ENCODE data around the gene S100A6. TPM values are rescaled to one million over a fixed set of nuclear protein-coding genes. Genes with fewer than 3 reads are reported as not detected.
"Not testable (repeated sequence)": the region's sequence is repeated elsewhere in the genome, so short reads cannot be mapped to it uniquely, and the experiment has no call there.

S100A6 gene
- polyA plus RNA-seq: 1,000 to 10,000 TPM in 1 of 2 donors, 100 to 1,000 TPM in 1; 936 to 2,978 TPM

- H3K4me3 ChIP-seq (ENCODE audit: low read depth in 1 of 2, low read length in 2 of 2): peak within 1 kb of the TSS; percentile 83 to 84
- peaks cover 0 to 3% of the 10 kb centered on the region in 2 donors for H3K36me3 ChIP-seq (ENCODE audit: control insufficient read depth in 2 of 2, insufficient read depth in 2 of 2, low read length in 1 of 2)
- peak within 1 kb of the TSS; percentile 98 to 100 for H3K27ac ChIP-seq (ENCODE audit: low read depth in 2 of 2, low read length in 1 of 2)
- H3K27me3 ChIP-seq (ENCODE audit: control insufficient read depth in 1 of 2, insufficient read depth in 2 of 2, low read length in 2 of 2): no peaks in the 10 kb centered on the region
- no peaks in the 10 kb centered on the region for H3K9me3 ChIP-seq (ENCODE audit: control insufficient read depth in 2 of 2, insufficient read depth in 1 of 2, low read depth in 1 of 2, low read length in 1 of 2)
- 3 to 11% methylated on average over 18 of the region's 18 CpGs for whole genome bisulfite sequencing, 2 donors
- H3K4me1 ChIP-seq (ENCODE audit: control insufficient read depth in 2 of 2, insufficient read depth in 2 of 2, low read length in 1 of 2): peaks cover 0 to 45% of the 10 kb centered on the region in 2 donors
Measured at GRCh38 chr1:153535242-153536011, at the start of gene S100A6. S100A6 (minus strand) TSS chr1:153535991; CDS start chr1:153535339, 652 bp downstream.

GRCh38 chr1:153585006-153585405 lies 49.2 kb upstream of the S100A6 start:
- Histone ChIP-seq H3K9me3 (ENCODE audit: control insufficient read depth in 2 of 2, insufficient read depth in 1 of 2, low read depth in 1 of 2, low read length in 1 of 2) (no peaks in the 10 kb centered on the region), H3K27ac (ENCODE audit: low read depth in 2 of 2, low read length in 1 of 2) (no peak overlapping the region), H3K27me3 (ENCODE audit: control insufficient read depth in 1 of 2, insufficient read depth in 2 of 2, low read length in 2 of 2) (no peaks in the 10 kb centered on the region), H3K4me3 (ENCODE audit: low read depth in 1 of 2, low read length in 2 of 2) (no peak overlapping the region), H3K4me1 (ENCODE audit: control insufficient read depth in 2 of 2, insufficient read depth in 2 of 2, low read length in 1 of 2) (no peaks in the 10 kb centered on the region), H3K36me3 (ENCODE audit: control insufficient read depth in 2 of 2, insufficient read depth in 2 of 2, low read length in 1 of 2) (no peaks in the 10 kb centered on the region)
- WGBS, 2 donors: 86 to 93% methylated on average over 1 of the region's 1 CpG

- no peak overlapping the region for H3K4me3 ChIP-seq (ENCODE audit: low read depth in 1 of 2, low read length in 2 of 2)
- WGBS, 2 donors: 77 to 85% methylated on average over 2 of the region's 2 CpGs
Measured at GRCh38 chr1:153583976-153584375, 48.2 kb upstream of the S100A6 start.

GRCh38 chr1:153583514-153583913 lies 47.7 kb upstream of the S100A6 start:
- not testable (repeated sequence) for H3K27ac ChIP-seq (ENCODE audit: low read depth in 2 of 2, low read length in 1 of 2); H3K4me1 ChIP-seq (ENCODE audit: control insufficient read depth in 2 of 2, insufficient read depth in 2 of 2, low read length in 1 of 2); H3K27me3 ChIP-seq (ENCODE audit: control insufficient read depth in 1 of 2, insufficient read depth in 2 of 2, low read length in 2 of 2); H3K4me3 ChIP-seq (ENCODE audit: low read depth in 1 of 2, low read length in 2 of 2); H3K9me3 ChIP-seq (ENCODE audit: control insufficient read depth in 2 of 2, insufficient read depth in 1 of 2, low read depth in 1 of 2, low read length in 1 of 2); H3K36me3 ChIP-seq (ENCODE audit: control insufficient read depth in 2 of 2, insufficient read depth in 2 of 2, low read length in 1 of 2)
- 80 to 85% methylated on average over 3 of the region's 3 CpGs for WGBS, 2 donors

More at GRCh38 chr1:153583976-153584375, 48.2 kb upstream of the S100A6 start:
- H3K27me3 ChIP-seq (ENCODE audit: control insufficient read depth in 1 of 2, insufficient read depth in 2 of 2, low read length in 2 of 2): no peaks in the 10 kb centered on the region
- no peaks in the 10 kb centered on the region for H3K9me3 ChIP-seq (ENCODE audit: control insufficient read depth in 2 of 2, insufficient read depth in 1 of 2, low read depth in 1 of 2, low read length in 1 of 2)
- no peaks in the 10 kb centered on the region for H3K36me3 ChIP-seq (ENCODE audit: control insufficient read depth in 2 of 2, insufficient read depth in 2 of 2, low read length in 1 of 2)
- H3K4me1 ChIP-seq (ENCODE audit: control insufficient read depth in 2 of 2, insufficient read depth in 2 of 2, low read length in 1 of 2): no peaks in the 10 kb centered on the region
- H3K27ac ChIP-seq (ENCODE audit: low read depth in 2 of 2, low read length in 1 of 2): no peak overlapping the region

- H3K4me3 ChIP-seq (ENCODE audit: low read depth in 1 of 2, low read length in 2 of 2); H3K27me3 ChIP-seq (ENCODE audit: control insufficient read depth in 1 of 2, insufficient read depth in 2 of 2, low read length in 2 of 2); H3K9me3 ChIP-seq (ENCODE audit: control insufficient read depth in 2 of 2, insufficient read depth in 1 of 2, low read depth in 1 of 2, low read length in 1 of 2); H3K4me1 ChIP-seq (ENCODE audit: control insufficient read depth in 2 of 2, insufficient read depth in 2 of 2, low read length in 1 of 2); H3K27ac ChIP-seq (ENCODE audit: low read depth in 2 of 2, low read length in 1 of 2); H3K36me3 ChIP-seq (ENCODE audit: control insufficient read depth in 2 of 2, insufficient read depth in 2 of 2, low read length in 1 of 2): not testable (repeated sequence)
- WGBS, 2 donors: 94 to 96% methylated on average over 32 to 34 of the region's 34 CpGs
Measured at GRCh38 chr1:153582836-153583235, 47.0 kb upstream of the S100A6 start.

- Histone ChIP-seq H3K9me3 (ENCODE audit: control insufficient read depth in 2 of 2, insufficient read depth in 1 of 2, low read depth in 1 of 2, low read length in 1 of 2) (no peaks in the 10 kb centered on the region), H3K4me1 (ENCODE audit: control insufficient read depth in 2 of 2, insufficient read depth in 2 of 2, low read length in 1 of 2) (peaks cover 2 to 4% of the 10 kb centered on the region in 2 donors), H3K27me3 (ENCODE audit: control insufficient read depth in 1 of 2, insufficient read depth in 2 of 2, low read length in 2 of 2) (no peaks in the 10 kb centered on the region), H3K4me3 (ENCODE audit: low read depth in 1 of 2, low read length in 2 of 2) (no peak overlapping the region), H3K27ac (ENCODE audit: low read depth in 2 of 2, low read length in 1 of 2) (no peak overlapping the region), H3K36me3 (ENCODE audit: control insufficient read depth in 2 of 2, insufficient read depth in 2 of 2, low read length in 1 of 2) (no peaks in the 10 kb centered on the region)
- WGBS, 2 donors: 76 to 85% methylated on average over 3 of the region's 3 CpGs
Measured at GRCh38 chr1:153578936-153579335, 43.1 kb upstream of the S100A6 start.

GRCh38 chr1:153578490-153578889 lies 42.7 kb upstream of the S100A6 start:
- no peak overlapping the region for H3K4me3 ChIP-seq (ENCODE audit: low read depth in 1 of 2, low read length in 2 of 2)
- peaks cover 2 to 4% of the 10 kb centered on the region in 2 donors for H3K4me1 ChIP-seq (ENCODE audit: control insufficient read depth in 2 of 2, insufficient read depth in 2 of 2, low read length in 1 of 2)
- no peaks in the 10 kb centered on the region for H3K27me3 ChIP-seq (ENCODE audit: control insufficient read depth in 1 of 2, insufficient read depth in 2 of 2, low read length in 2 of 2)
- no peak overlapping the region for H3K27ac ChIP-seq (ENCODE audit: low read depth in 2 of 2, low read length in 1 of 2)
- no peaks in the 10 kb centered on the region for H3K36me3 ChIP-seq (ENCODE audit: control insufficient read depth in 2 of 2, insufficient read depth in 2 of 2, low read length in 1 of 2)
- no peaks in the 10 kb centered on the region for H3K9me3 ChIP-seq (ENCODE audit: control insufficient read depth in 2 of 2, insufficient read depth in 1 of 2, low read depth in 1 of 2, low read length in 1 of 2)

GRCh38 chr1:153577624-153578051 lies 41.8 kb upstream of the S100A6 start:
- Histone ChIP-seq H3K36me3 (ENCODE audit: control insufficient read depth in 2 of 2, insufficient read depth in 2 of 2, low read length in 1 of 2) (no peaks in the 10 kb centered on the region), H3K27ac (ENCODE audit: low read depth in 2 of 2, low read length in 1 of 2) (peak overlapping the region; percentile 65 to 75), H3K27me3 (ENCODE audit: control insufficient read depth in 1 of 2, insufficient read depth in 2 of 2, low read length in 2 of 2) (no peaks in the 10 kb centered on the region), H3K4me3 (ENCODE audit: low read depth in 1 of 2, low read length in 2 of 2) (no peak overlapping the region), H3K4me1 (ENCODE audit: control insufficient read depth in 2 of 2, insufficient read depth in 2 of 2, low read length in 1 of 2) (peaks cover 2 to 4% of the 10 kb centered on the region in 2 donors), H3K9me3 (ENCODE audit: control insufficient read depth in 2 of 2, insufficient read depth in 1 of 2, low read depth in 1 of 2, low read length in 1 of 2) (no peaks in the 10 kb centered on the region)
- 36 to 46% methylated on average over 9 of the region's 9 CpGs for WGBS, 2 donors

GRCh38 chr1:153577138-153577537 lies 41.3 kb upstream of the S100A6 start:
- peak overlapping the region; percentile 65 to 75 for H3K27ac ChIP-seq (ENCODE audit: low read depth in 2 of 2, low read length in 1 of 2)
- WGBS, 2 donors: 37 to 46% methylated on average over 4 of the region's 4 CpGs
- H3K27me3 ChIP-seq (ENCODE audit: control insufficient read depth in 1 of 2, insufficient read depth in 2 of 2, low read length in 2 of 2): no peaks in the 10 kb centered on the region
- no peaks in the 10 kb centered on the region for H3K9me3 ChIP-seq (ENCODE audit: control insufficient read depth in 2 of 2, insufficient read depth in 1 of 2, low read depth in 1 of 2, low read length in 1 of 2)
- H3K4me1 ChIP-seq (ENCODE audit: control insufficient read depth in 2 of 2, insufficient read depth in 2 of 2, low read length in 1 of 2): peaks cover 2 to 5% of the 10 kb centered on the region in 2 donors
- no peak overlapping the region for H3K4me3 ChIP-seq (ENCODE audit: low read depth in 1 of 2, low read length in 2 of 2)
- no peaks in the 10 kb centered on the region for H3K36me3 ChIP-seq (ENCODE audit: control insufficient read depth in 2 of 2, insufficient read depth in 2 of 2, low read length in 1 of 2)

- not testable (repeated sequence) for H3K9me3 ChIP-seq (ENCODE audit: control insufficient read depth in 2 of 2, insufficient read depth in 1 of 2, low read depth in 1 of 2, low read length in 1 of 2); H3K36me3 ChIP-seq (ENCODE audit: control insufficient read depth in 2 of 2, insufficient read depth in 2 of 2, low read length in 1 of 2); H3K4me3 ChIP-seq (ENCODE audit: low read depth in 1 of 2, low read length in 2 of 2); H3K27me3 ChIP-seq (ENCODE audit: control insufficient read depth in 1 of 2, insufficient read depth in 2 of 2, low read length in 2 of 2)
- Histone ChIP-seq H3K27ac (ENCODE audit: low read depth in 2 of 2, low read length in 1 of 2) (peak overlapping the region; percentile 2 to 4), H3K4me1 (ENCODE audit: control insufficient read depth in 2 of 2, insufficient read depth in 2 of 2, low read length in 1 of 2) (peaks cover 4 to 11% of the 10 kb centered on the region in 2 donors)
- 63 to 73% methylated on average over 9 to 10 of the region's 10 CpGs for WGBS, 2 donors
Measured at GRCh38 chr1:153575497-153575896, 39.7 kb upstream of the S100A6 start.
